NCI-H2227 (cell line): ENCODE data around the gene OSTC.

ENCODE experiments used
- DNase-seq: peaks from one replicate; lab custom pipeline; 2025; ENCODE audit not compliant: unreplicated experiment; lab: John Stamatoyannopoulos, UW

Gene OSTC

GRCh38 chr4:108644237-108644636 lies 6.2 kb upstream of the OSTC start:
- no peak for DNase-seq

GRCh38 chr4:108646706-108647105 lies 3.7 kb upstream of the OSTC start:
- DNase-seq, result no peak

GRCh38 chr4:108649863-108650211 lies 562 bp upstream of the OSTC start:
- no peak for DNase-seq

GRCh38 chr4:108651014-108651791 lies 804 bp downstream of the OSTC start:
- peak; percentile 20 for DNase-seq

GRCh38 chr4:108662629-108663028 lies 12.2 kb downstream of the OSTC start:
- no peak for DNase-seq

GRCh38 chr4:108674356-108674977 lies 24.1 kb downstream of the OSTC start:
- no peak for DNase-seq

GRCh38 chr4:108681321-108681809 lies 31.0 kb downstream of the OSTC start:
- no peak for DNase-seq

GRCh38 chr4:108683479-108683878 lies 33.1 kb downstream of the OSTC start:
- DNase-seq, result no peak

- no peak for DNase-seq
Observed at GRCh38 chr4:108685036-108685686, 34.8 kb downstream of the OSTC start.

GRCh38 chr4:108690738-108691137 lies 40.3 kb downstream of the OSTC start:
- no peak for DNase-seq

GRCh38 chr4:108693211-108693610 lies 42.8 kb downstream of the OSTC start:
- no peak for DNase-seq

- no peak for DNase-seq
Observed at GRCh38 chr4:108693819-108694218, 43.4 kb downstream of the OSTC start.

- DNase-seq, result no peak
Observed at GRCh38 chr4:108694423-108694822, 44.0 kb downstream of the OSTC start.

GRCh38 chr4:108695062-108695461 lies 44.7 kb downstream of the OSTC start:
- DNase-seq, result no peak

GRCh38 chr4:108696160-108696559 lies 45.8 kb downstream of the OSTC start:
- no peak for DNase-seq

- no peak for DNase-seq
Observed at GRCh38 chr4:108700081-108700757, 49.8 kb downstream of the OSTC start.

GRCh38 chr4:108702960-108703359 lies 52.6 kb downstream of the OSTC start:
- DNase-seq, result no peak

- DNase-seq, result no peak
Observed at GRCh38 chr4:108703370-108703769, 53.0 kb downstream of the OSTC start.

- DNase-seq, result no peak
Observed at GRCh38 chr4:108703966-108704365, 53.6 kb downstream of the OSTC start.

- DNase-seq, result no peak
Observed at GRCh38 chr4:108706289-108706688, 55.9 kb downstream of the OSTC start.

- DNase-seq, result peak; percentile 2
Observed at GRCh38 chr4:108709234-108709633, 58.8 kb downstream of the OSTC start.

GRCh38 chr4:108709722-108710121 lies 59.3 kb downstream of the OSTC start:
- DNase-seq, result peak; percentile 14
